Activated T-cell treated with anti-CD3 and anti-CD28 coated beads, Interleukin-2, amount 50 U/mL, for 4 hours (primary cell): ENCODE measurements around the gene THAP6. TPM values are rescaled to one million over a fixed set of nuclear protein-coding genes. Genes with fewer than 3 reads are reported as not detected.
"Not testable (repeated sequence)": the region's sequence is repeated elsewhere in the genome, so short reads cannot be mapped to it uniquely, and the experiment has no call there.

ENCODE experiments used
- ATAC-seq, 2 donors: fragments of 200-7000 bp; cut with Tn5 transposase; one replicate each; pipeline ENCODE4 v1.10.0; 2021
- DNase-seq: peaks from one replicate; pipeline ENCODE4 v3.0.0-alpha.2; 2020
- H3K27me3 Mint-ChIP-seq: one replicate; pipeline ENCODE4 v1.8.0; 2021; ENCODE audit warnings: low read depth, mixed read lengths
- H3K36me3 Mint-ChIP-seq: one replicate; pipeline ENCODE4 v1.8.0; 2022; ENCODE audit warnings: mixed read lengths; ENCODE audit not compliant: insufficient read depth
- H3K4me1 Mint-ChIP-seq: one replicate; pipeline ENCODE4 v1.8.0; 2021; ENCODE audit warnings: low read depth, mixed read lengths
- H3K4me3 Mint-ChIP-seq: one replicate; pipeline ENCODE4 v1.8.0; 2021; ENCODE audit warnings: mild to moderate bottlenecking, moderate library complexity, mixed read lengths
- H3K9me3 Mint-ChIP-seq: one replicate; pipeline ENCODE4 v1.8.0; 2021; ENCODE audit warnings: mixed read lengths
- total RNA-seq, 3 donors: library from RNA; stranded (reverse); gene quantifications; one replicate each; pipeline ENCODE4 v1.2.1, GENCODE V29; 2021

Gene THAP6
- total RNA-seq, 3 donors from 2014 or later = 13.6 to 20.9 (median 14.0) TPM

DNA sequence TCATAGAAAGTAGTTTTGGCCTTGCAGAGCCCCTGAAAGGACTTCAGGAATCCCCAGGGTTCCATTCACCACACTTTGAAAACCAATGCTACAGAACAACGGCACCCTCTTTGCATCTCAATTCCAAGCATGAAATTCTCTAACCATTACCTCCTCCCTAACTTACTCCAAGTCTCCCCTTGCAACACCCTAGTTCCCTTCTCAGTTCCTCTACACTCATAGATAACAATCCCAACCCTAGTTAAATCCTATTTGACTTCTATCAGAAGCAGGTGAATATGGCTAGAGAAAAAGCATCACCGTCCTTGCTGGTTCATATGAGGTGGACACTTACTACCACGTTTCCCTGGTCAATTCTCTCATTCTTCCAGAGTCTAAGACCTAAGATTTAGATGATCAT, 2.4 kb upstream of the THAP6 start:
- ATAC-seq = no peak
- Mint-ChIP-seq H3K36me3 (peaks cover 19% of the 10 kb centered on the region), H3K9me3 (no peaks in the 10 kb centered on the region), H3K4me3 (no peak overlapping the region), H3K4me1 (peaks cover 38% of the 10 kb centered on the region), H3K27me3 (no peaks in the 10 kb centered on the region)
- no peak for DNase-seq

DNA sequence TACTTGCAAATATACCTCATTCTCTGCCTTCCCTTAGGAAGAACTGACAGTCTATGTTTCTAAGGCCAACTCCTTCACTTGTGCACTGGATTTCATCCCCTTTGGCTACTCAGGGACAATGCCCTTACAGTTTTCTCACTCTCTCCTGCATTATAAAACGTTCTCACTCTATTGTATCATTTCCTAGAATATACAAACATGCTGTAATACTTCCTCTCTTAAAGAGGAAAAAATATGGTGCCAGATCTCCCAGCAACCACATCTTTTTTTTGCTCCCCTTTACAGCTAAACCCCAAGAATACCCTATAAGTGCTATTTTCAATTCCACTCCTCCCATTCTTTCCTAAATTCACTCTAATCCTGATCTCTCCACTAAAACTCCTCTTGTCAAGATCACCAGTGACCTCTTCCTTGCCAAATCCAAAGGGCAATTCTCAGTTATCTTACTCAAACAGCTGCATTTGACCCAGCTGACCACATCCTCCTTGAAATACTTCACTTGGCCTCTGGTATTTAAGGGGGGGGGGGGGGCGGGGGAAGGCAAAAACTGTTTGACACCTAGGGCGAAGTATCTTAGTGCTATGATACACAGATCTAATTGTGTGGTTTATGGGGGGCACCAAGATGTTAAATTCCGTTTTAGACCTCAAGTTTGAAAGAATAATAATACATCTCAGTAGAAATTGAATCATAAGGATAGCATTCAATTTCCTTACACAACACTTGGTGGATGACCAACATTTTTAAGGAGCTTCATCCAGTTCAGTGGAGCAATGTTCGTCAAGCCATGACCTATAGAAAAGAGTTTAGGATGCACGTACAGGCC, 1.7 kb upstream of the THAP6 start:
- Mint-ChIP-seq H3K4me1 (peaks cover 40% of the 10 kb centered on the region), H3K4me3 (no peak overlapping the region), H3K27me3 (no peaks in the 10 kb centered on the region), H3K36me3 (peaks cover 18% of the 10 kb centered on the region), H3K9me3 (no peaks in the 10 kb centered on the region)
- no peak for ATAC-seq
- no peak for DNase-seq

DNA sequence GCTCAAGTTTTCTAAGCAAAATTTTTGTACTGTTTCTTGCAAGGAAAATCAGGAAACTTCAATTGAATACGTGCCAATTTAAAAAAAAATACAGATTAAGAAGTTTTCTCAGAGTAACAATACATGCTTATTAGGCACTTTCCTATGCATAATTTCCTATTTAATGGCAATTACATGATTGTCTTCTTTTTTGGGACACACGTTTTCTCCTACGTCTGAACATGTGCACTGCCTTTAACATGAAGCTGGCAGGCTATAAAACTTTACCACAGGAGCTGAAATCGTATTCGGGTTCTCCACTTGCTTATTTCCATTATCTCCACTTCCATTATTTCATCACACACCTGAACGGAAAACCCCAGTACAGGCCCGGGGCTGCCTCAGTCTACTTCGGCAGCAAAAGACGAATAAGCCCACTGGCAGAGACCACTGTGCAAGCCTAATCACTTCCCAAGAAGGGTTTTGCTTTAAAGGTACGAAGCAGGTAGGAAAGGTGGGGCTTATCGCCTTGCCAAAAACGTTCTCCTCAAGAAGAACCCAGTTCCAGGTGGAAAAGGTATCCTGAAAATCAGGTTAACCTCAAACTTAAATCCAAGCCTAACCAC, 645 bp upstream of the THAP6 start:
- no peaks in the 10 kb centered on the region for H3K27me3 Mint-ChIP-seq
- H3K36me3 Mint-ChIP-seq = peaks cover 20% of the 10 kb centered on the region
- no peak for DNase-seq
- peak in 1 of 2 donors; percentile 1 for ATAC-seq
- no peaks in the 10 kb centered on the region for H3K9me3 Mint-ChIP-seq
- no peak overlapping the region for H3K4me3 Mint-ChIP-seq
- peaks cover 48% of the 10 kb centered on the region for H3K4me1 Mint-ChIP-seq

- H3K27me3 Mint-ChIP-seq = no peaks in the 10 kb centered on the region
- peaks cover 42% of the 10 kb centered on the region for H3K4me1 Mint-ChIP-seq
- DNase-seq (no peak), ATAC-seq (no peak)
- no peak overlapping the region for H3K4me3 Mint-ChIP-seq
- H3K9me3 Mint-ChIP-seq = no peaks in the 10 kb centered on the region
- peaks cover 20% of the 10 kb centered on the region for H3K36me3 Mint-ChIP-seq
These were observed 808 bp downstream of the THAP6 start for GRCh38 chr4:75514949-75515612.

DNA sequence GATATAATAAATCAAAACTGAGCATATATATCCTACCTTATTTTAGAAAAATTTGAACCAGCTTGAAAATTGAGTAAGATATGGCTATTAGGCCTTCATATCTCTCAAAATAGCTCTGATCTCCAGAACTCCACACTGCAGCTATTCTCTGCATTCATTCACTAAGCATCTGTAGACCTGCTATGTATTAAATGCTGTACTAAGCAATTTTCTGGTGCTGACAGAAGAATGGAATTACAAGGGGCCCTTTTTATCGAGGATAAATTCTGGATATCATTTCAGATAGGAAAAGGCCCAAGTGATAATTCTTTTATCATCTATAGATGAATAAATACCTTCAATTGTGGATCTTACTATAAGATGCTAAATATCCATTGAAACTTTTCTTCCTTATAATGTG, 1.9 kb downstream of the THAP6 start:
- H3K4me3 Mint-ChIP-seq = no peak overlapping the region
- ATAC-seq = no peak
- peaks cover 21% of the 10 kb centered on the region for H3K36me3 Mint-ChIP-seq
- H3K27me3 Mint-ChIP-seq = no peaks in the 10 kb centered on the region
- H3K9me3 Mint-ChIP-seq = no peaks in the 10 kb centered on the region
- H3K4me1 Mint-ChIP-seq = peaks cover 42% of the 10 kb centered on the region
- no peak for DNase-seq

DNA sequence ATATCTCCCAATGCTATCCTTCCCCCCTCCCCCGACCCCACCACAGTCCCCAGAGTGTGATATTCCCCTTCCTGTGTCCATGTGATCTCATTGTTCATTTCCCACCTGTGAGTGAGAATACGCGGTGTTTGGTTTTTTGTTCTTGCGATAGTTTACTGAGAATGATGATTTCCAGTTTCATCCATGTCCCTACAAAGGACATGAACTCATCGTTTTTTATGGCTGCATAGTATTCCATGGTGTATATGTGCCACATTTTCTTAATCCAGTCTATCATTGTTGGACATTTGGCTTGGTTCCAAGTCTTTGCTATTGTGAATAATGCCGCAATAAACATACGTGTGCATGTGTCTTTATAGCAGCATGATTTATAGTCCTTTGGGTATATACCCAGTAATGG, 5.2 kb downstream of the THAP6 start:
- not testable (repeated sequence) for H3K27me3 Mint-ChIP-seq, H3K4me3 Mint-ChIP-seq, DNase-seq, ATAC-seq, H3K9me3 Mint-ChIP-seq
- Mint-ChIP-seq H3K36me3 (peaks cover 36% of the 10 kb centered on the region), H3K4me1 (peaks cover 50% of the 10 kb centered on the region)

DNA sequence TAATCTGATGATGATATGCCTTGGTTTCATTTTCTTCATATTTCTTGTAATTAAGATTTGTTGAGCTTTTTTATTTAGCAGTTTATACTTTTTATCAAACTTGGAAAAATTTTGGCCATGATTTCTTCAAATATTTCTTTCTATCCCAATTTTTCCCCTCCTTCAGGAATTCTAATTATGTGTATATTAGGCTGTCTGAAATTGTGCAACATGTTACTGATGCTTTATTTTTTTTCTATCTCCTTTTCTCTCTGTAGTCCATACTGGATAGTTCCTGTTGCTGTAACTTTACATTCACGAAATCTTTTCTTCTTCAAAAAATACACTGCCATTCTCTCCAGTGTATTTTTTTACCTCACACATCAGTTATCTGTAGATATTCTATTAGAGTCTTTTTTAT, 10.8 kb downstream of the THAP6 start:
- ATAC-seq = no peak
- Mint-ChIP-seq H3K4me3 (no peak overlapping the region), H3K4me1 (peaks cover 21% of the 10 kb centered on the region), H3K9me3 (no peaks in the 10 kb centered on the region), H3K27me3 (no peaks in the 10 kb centered on the region), H3K36me3 (peaks cover 39% of the 10 kb centered on the region)
- no peak for DNase-seq

DNA sequence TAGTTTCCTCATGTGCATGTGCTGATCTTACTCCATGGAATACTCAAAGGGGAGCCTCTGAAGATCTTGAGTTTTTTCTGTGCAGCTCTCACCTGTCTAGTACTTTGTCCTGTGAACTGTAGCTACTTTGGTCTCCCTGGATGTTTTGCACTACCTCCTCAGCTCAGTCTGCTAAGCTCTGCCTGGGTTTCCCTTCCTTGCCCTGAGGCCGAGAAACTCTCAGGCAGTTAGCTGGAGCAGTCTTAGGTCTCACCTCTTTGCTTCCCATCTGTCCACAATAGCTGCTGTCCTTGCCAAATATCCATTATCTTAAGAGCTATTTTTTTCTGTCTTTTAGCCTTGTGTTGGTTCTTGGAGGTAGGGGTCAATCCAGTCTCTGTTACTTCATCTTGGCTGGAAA, 11.6 kb downstream of the THAP6 start:
- Mint-ChIP-seq H3K27me3 (no peaks in the 10 kb centered on the region), H3K4me1 (peaks cover 16% of the 10 kb centered on the region), H3K36me3 (peaks cover 41% of the 10 kb centered on the region), H3K9me3 (peaks cover 5% of the 10 kb centered on the region), H3K4me3 (no peak overlapping the region)
- no peak for DNase-seq
- no peak for ATAC-seq

DNA sequence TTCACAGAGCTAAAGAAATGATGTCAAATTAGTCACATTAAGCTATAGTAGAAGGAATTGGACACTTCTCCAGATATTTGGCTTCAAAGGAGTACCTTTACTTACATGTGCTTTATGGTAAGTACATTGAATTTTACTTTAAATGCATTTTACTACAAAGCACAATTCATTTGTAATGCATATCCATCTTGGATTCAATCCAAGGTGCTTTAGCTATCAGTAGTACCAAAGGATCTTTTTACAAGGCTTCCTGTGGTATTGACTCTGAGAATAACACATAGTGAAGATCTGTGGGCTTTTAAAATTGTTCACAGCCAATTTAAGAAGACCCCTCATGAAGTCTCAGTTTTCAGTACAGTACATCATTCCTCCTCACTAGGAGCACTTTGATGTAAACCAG, 13.2 kb downstream of the THAP6 start:
- Mint-ChIP-seq H3K27me3 (no peaks in the 10 kb centered on the region), H3K9me3 (peaks cover 10% of the 10 kb centered on the region), H3K4me3 (no peak overlapping the region), H3K4me1 (peaks cover 15% of the 10 kb centered on the region), H3K36me3 (peaks cover 51% of the 10 kb centered on the region)
- ATAC-seq = no peak
- DNase-seq = no peak

DNA sequence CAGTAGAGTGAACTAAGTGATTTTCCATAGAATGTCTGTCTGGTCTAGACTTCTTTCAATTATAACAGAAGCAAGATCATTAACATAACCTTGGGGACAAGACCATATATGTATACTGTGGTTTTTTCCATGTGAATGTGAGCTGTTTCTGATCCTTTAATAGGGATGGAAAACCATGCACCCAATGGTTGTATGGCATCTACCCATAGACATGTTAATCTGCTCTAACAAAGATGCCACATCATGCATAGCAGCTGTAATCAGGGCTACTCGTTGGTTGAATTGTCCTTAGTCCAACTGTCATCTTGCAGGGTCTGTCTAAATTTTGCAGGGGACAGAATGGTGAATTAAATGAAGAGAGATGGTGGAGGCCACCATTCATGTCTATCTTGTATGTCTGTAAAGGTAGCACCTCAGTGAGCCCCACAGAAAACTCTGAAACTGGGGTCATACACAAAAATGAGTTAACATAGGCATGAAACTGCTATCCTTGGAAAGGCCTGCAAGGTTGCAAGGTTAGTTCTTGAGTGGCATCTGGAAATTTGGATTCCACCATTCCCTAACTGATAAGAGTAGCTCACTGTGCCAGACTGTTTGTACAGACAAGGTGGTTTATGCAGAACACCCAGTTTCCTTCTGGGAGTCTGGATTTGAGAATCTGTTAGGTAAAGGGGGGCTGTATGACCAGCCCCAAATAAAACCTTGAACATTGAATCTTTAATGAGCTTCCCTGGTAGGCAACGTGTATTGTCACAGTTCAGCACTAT, 16.5 kb downstream of the THAP6 start:
- peaks cover 46% of the 10 kb centered on the region for H3K36me3 Mint-ChIP-seq
- H3K4me3 Mint-ChIP-seq = no peak overlapping the region
- peaks cover 3% of the 10 kb centered on the region for H3K4me1 Mint-ChIP-seq
- no peaks in the 10 kb centered on the region for H3K27me3 Mint-ChIP-seq
- H3K9me3 Mint-ChIP-seq = peaks cover 15% of the 10 kb centered on the region
- DNase-seq (no peak), ATAC-seq (no peak)

DNA sequence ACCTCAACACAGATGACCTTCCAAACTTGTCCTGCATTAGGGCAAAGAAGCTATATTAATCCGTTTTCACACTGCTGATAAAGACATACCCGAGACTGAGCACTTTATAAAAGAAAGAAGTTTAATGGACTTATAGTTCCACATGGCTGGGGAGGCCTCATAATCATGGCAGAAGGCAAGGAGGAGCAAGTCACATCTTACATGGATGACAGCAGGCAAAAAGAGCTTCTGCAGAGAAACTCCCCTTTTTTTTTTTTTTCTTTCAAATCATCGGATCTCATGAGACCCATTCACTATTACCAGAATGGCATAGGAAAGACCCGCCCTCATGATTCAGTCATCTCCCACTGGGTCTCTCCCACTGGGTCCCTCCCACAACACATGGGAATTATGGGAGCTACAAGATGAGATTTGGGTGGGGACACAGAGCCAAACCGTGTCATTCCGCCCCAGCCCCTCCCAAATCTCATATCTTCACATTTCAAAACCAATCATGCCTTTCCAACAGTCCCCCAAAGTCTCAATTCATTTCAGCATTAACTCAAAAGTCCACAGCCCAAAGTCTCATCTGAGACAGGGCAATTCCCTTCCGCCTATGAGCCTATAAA, 17.4 kb downstream of the THAP6 start:
- not testable (repeated sequence) for ATAC-seq, H3K4me3 Mint-ChIP-seq, H3K4me1 Mint-ChIP-seq, DNase-seq, H3K27me3 Mint-ChIP-seq
- peaks cover 42% of the 10 kb centered on the region for H3K36me3 Mint-ChIP-seq
- H3K9me3 Mint-ChIP-seq = peaks cover 15% of the 10 kb centered on the region

DNA sequence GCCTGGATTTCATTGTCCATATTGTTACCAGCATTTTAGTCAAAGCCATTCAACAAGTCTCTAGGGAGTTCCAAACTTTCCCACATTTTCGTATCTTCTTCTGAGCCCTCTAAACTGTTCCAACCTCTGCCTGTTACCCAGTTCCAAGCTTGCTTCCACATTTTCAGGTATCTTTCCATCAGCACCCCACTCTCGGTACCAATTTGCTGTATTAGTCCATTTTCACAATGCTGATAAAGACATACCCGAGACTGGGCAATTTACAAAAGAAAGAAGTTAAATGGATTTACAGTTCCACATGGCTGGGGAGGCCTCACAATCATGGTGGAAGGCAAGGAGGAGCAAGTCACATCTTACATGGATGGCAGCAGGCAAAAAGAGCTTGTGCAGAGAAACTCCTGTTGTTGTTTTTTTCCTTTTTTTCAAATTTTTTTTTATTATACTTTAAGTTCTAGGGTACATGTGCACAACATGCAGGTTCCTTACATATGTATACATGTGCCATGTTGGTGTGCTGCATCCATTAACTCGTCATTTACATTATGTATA, 19.1 kb downstream of the THAP6 start:
- not testable (repeated sequence) for ATAC-seq, H3K4me1 Mint-ChIP-seq, DNase-seq, H3K4me3 Mint-ChIP-seq, H3K27me3 Mint-ChIP-seq
- Mint-ChIP-seq H3K36me3 (peaks cover 37% of the 10 kb centered on the region), H3K9me3 (peaks cover 15% of the 10 kb centered on the region)

DNA sequence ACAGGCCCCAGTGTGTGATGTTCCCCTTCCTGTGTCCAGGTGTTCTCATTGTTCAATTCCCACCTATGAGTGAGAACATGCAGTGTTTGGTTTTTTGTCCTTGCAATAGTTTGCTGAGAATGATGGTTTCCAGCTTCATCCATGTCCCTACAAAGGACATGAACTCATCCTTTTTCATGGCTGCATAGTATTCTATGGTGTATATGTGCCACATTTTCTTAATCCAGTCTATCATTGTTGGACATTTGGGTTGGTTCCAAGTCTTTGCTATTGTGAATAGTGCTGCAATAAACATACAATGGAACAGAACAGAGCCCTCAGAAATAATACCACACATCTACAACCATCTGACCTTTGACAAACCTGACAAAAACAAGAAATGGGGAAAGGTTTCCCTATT, 19.7 kb downstream of the THAP6 start:
- not testable (repeated sequence) for H3K4me3 Mint-ChIP-seq, ATAC-seq, DNase-seq, H3K4me1 Mint-ChIP-seq, H3K27me3 Mint-ChIP-seq
- Mint-ChIP-seq H3K36me3 (peaks cover 37% of the 10 kb centered on the region), H3K9me3 (peaks cover 15% of the 10 kb centered on the region)

DNA sequence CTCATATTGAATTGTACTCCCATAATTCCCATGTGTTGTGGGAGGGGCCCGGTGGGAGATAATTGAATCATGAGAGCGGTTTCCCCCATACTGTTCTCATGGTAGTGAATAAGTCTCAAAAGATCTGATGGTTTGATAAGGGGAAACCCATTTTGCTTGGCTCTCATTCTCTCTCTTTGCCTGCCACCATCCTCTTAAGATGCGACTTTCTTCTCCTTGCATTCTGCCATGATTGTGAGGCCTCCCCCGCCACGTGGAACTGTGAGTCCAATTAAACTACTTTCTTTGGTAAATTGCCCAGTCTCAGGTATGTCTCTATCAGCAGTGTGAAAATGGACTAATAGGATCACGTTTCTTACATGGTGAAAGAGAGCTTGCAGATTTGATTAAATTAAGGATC, 23.0 kb downstream of the THAP6 start:
- H3K4me1 Mint-ChIP-seq, H3K27me3 Mint-ChIP-seq, H3K9me3 Mint-ChIP-seq, ATAC-seq, H3K4me3 Mint-ChIP-seq, DNase-seq: not testable (repeated sequence)
- H3K36me3 Mint-ChIP-seq = peaks cover 29% of the 10 kb centered on the region
